Measurements from ENCODE around the gene AHRR. TPM values are rescaled to one million over a fixed set of nuclear protein-coding genes. Genes with fewer than 3 reads are reported as not detected.

The AHRR gene
- total and polyA plus RNA-seq, 10 of the 15 experiments (the other 5 are each of a cell fraction or from before 2014, with no cell fraction given) = 0.90 to 35.2 (median 19.2) TPM

DNA sequence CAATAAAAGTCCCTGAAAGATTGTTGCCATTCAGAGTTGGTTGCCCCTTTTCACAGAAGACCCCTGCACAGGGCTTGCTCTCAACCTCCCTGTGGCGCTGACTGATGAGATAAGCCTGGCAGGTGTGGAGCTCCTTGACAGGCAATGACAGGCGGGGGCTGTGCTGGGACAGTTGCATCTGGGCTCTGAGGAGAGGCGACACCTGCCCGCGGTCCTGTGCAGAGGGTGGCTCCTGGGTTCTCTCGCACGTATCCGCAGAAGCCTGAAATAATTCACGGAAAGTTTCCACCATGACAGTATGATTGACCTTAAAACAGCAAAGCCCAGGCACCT lies 101.7 kb downstream of the AHRR start:
- no peaks in the 10 kb centered on the region for H3K27me3 ChIP-seq (replicated peaks in 1 of 2; ENCODE audit: control insufficient read depth in 2 of 2, insufficient read depth in 2 of 2, low read length in 1 of 2)
- H3K9me3 ChIP-seq (replicated peaks; ENCODE audit: control insufficient read depth, insufficient read depth, low read length) = no peaks in the 10 kb centered on the region
- ChIA-PET CTCF (interaction anchor here (0.6 to 2.2 kb wide), 3 partner anchors 15 to 49 kb away, joined by 3 to 7 read pairs (median 3); no protein-coding TSS in a partner anchor), POLR2A (interaction anchor here (2.2 kb wide), 1 partner anchor 106 kb away, joined by 10 read pairs; no protein-coding TSS in a partner anchor), SMC1A (ENCODE audit: uncharacterized antibody, unreplicated experiment) (interaction anchor here (0.7 to 3.7 kb wide), 3 partner anchors 16 to 107 kb away, joined by 3 to 18 read pairs (median 3); no protein-coding TSS in a partner anchor), RAD21 (ENCODE audit: unreplicated experiment) (interaction anchor here (3.7 kb wide), 1 partner anchor 106 kb away, joined by 49 read pairs; no protein-coding TSS in a partner anchor)
- intact Hi-C loops (cut with micrococcal nuclease; ENCODE audit: unreplicated experiment) = no loop called here
- H3K4me3 ChIP-seq = no peak overlapping the region
- H3K27ac ChIP-seq (ENCODE audit: control insufficient read depth, insufficient read depth) = no peak overlapping the region
- TF ChIP-seq TBL1XR1 (IDR thresholded peaks at IDR 0.05; ENCODE audit: low read depth, low read length) (no peak), ETV6 (conservative IDR thresholded peaks at IDR 0.05 in 1 of 2, IDR thresholded peaks at IDR 0.05 in 1 of 2; ENCODE audit: borderline replicate concordance in 1 of 2, low read depth in 1 of 2) (no peak), SRF (IDR thresholded peaks at IDR 0.05; ENCODE audit: low read depth in 2 of 2, low read length in 2 of 2) (no peak), IKZF1 (conservative IDR thresholded peaks at IDR 0.05) (no peak), NR2C1 (IDR thresholded peaks at IDR 0.05) (no peak), NRF1 (conservative IDR thresholded peaks at IDR 0.05; ENCODE audit: low read depth, low read length) (no peak), SMAD5 (IDR thresholded peaks at IDR 0.05; ENCODE audit: low read depth) (no peak), ZSCAN29 (IDR thresholded peaks at IDR 0.05) (no peak), POLR2AphosphoS5 (IDR thresholded peaks at IDR 0.05; ENCODE audit: low read length) (no peak), SIN3A (IDR thresholded peaks at IDR 0.05; ENCODE audit: low read depth, low read length) (no peak)
- in situ Hi-C loops (cut with MboI) = no loop called here
- ATAC-seq (no peak), DNase-seq (ENCODE audit: low read depth, low spot score) (no peak), FAIRE-seq (no peak)
- H3K4me2 ChIP-seq (ENCODE audit: control insufficient read depth, insufficient read depth) = no peak overlapping the region
- no peaks in the 10 kb centered on the region; the same call in none of the 2 replicates for H3K79me2 ChIP-seq (ENCODE audit: control insufficient read depth, insufficient read depth, low read length)
- peaks cover 0 to 18% of the 10 kb centered on the region in 2 experiments; a peak in 3 of 4 replicates for H3K36me3 ChIP-seq (ENCODE audit: control insufficient read depth in 2 of 2, insufficient read depth in 2 of 2, low read length in 1 of 2)
- no peaks in the 10 kb centered on the region for H4K20me1 ChIP-seq (ENCODE audit: control insufficient read depth, insufficient read depth)
- 98% methylated on average over 9 of the region's 9 CpGs for WGBS (ENCODE audit: insufficient coverage, insufficient replicate concordance, low lambda C conversion rate, missing lambda C conversion rate)
- H3K4me1 ChIP-seq (ENCODE audit: control insufficient read depth, insufficient read depth, low read length) = peaks cover 22% of the 10 kb centered on the region
- BruUV-seq (replicated peaks) = no TSS peak
- no peak overlapping the region for H2AFZ ChIP-seq (ENCODE audit: control insufficient read depth, low read depth, low read length)
- H3K9ac ChIP-seq (ENCODE audit: control insufficient read depth, insufficient read depth, low read length) = no peak overlapping the region

Data from GM12878 (cell line).